Lung microvascular endothelial cell (primary cell): Measurements from ENCODE around the gene POLK. TPM values are rescaled to one million over a fixed set of nuclear protein-coding genes. Genes with fewer than 3 reads are reported as not detected.
"Not testable (repeated sequence)": the region's sequence is repeated elsewhere in the genome, so short reads cannot be mapped to it uniquely, and the experiment has no call there.

Source experiments
- DNase-seq, 2 donors: peaks; one replicate each; pipeline versions ENCODE4 v3.0.0 to v3.0.0-alpha.2; 2010; ENCODE audit warnings: low read depth in 2 of 2
- total RNA-seq: library from RNA; depleted of rRNA; stranded (reverse); fragments of >200 nt; gene quantifications from 2 replicates; pipeline ENCODE4 v1.2.1, GENCODE V29; 2014

POLK gene
- 16.3 and 30.0 TPM in 2 replicates for total RNA-seq

GRCh38 chr5:75511435-75512382 lies at the start of gene POLK, which contains the start of gene CERT1:
Gene POLK (plus strand): TSS chr5:75511891.
Gene CERT1 (minus strand): TSS chr5:75511629. CDS start chr5:75511207, 422 bp downstream.
- DNase-seq = peak; percentile 99

GRCh38 chr5:75463726-75464125 lies 48.0 kb upstream of the POLK start:
- DNase-seq = no peak

- peak; percentile 51 to 84 for DNase-seq
These were observed 46.2 kb upstream of the POLK start for GRCh38 chr5:75465480-75465879.

- no peak for DNase-seq
These were observed 45.5 kb upstream of the POLK start for GRCh38 chr5:75466006-75466716.

GRCh38 chr5:75468593-75468992 lies 43.1 kb upstream of the POLK start:
- DNase-seq = no peak

GRCh38 chr5:75469017-75469416 lies 42.7 kb upstream of the POLK start:
- no peak for DNase-seq

GRCh38 chr5:75471193-75471592 lies 40.5 kb upstream of the POLK start:
- no peak for DNase-seq

- no peak for DNase-seq
These were observed 38.7 kb upstream of the POLK start for GRCh38 chr5:75472973-75473372.

- no peak for DNase-seq
These were observed 38.2 kb upstream of the POLK start for GRCh38 chr5:75473463-75473862.

- no peak for DNase-seq
These were observed 36.3 kb upstream of the POLK start for GRCh38 chr5:75475364-75475763.

GRCh38 chr5:75481024-75481423 lies 30.7 kb upstream of the POLK start:
- DNase-seq = no peak

GRCh38 chr5:75482482-75482881 lies 29.2 kb upstream of the POLK start:
- peak in 1 of 2 donors; percentile 75 for DNase-seq

- no peak for DNase-seq
These were observed 27.1 kb upstream of the POLK start for GRCh38 chr5:75484605-75485004.

- not testable (repeated sequence) for DNase-seq
These were observed 21.8 kb upstream of the POLK start for GRCh38 chr5:75489847-75490246.

- no peak for DNase-seq
These were observed 20.1 kb upstream of the POLK start for GRCh38 chr5:75491621-75492020.

GRCh38 chr5:75496026-75496425 lies 15.7 kb upstream of the POLK start:
- DNase-seq = no peak

- no peak for DNase-seq
These were observed 13.4 kb upstream of the POLK start for GRCh38 chr5:75498208-75498777.

- DNase-seq = not testable (repeated sequence)
These were observed 12.8 kb upstream of the POLK start for GRCh38 chr5:75498875-75499274.

GRCh38 chr5:75505112-75505511 lies 6.6 kb upstream of the POLK start:
- DNase-seq = not testable (repeated sequence)

GRCh38 chr5:75507841-75508240 lies 3.9 kb upstream of the POLK start:
- no peak for DNase-seq

- peak in 1 of 2 donors; percentile 8 for DNase-seq
These were observed 2.1 kb upstream of the POLK start for GRCh38 chr5:75509546-75509945.

- DNase-seq = peak; percentile 63 to 69
These were observed 1.7 kb upstream of the POLK start for GRCh38 chr5:75509956-75510355.
